ENCODE results near the gene PRKCA. TPM values are rescaled to one million over a fixed set of nuclear protein-coding genes. Genes with fewer than 3 reads are reported as not detected.

Gene PRKCA
- total RNA-seq, 1 donor from 2014 or later, result 29.0 TPM

- peaks cover 6% of the 10 kb centered on the region for H3K9me3 ChIP-seq
- TF ChIP-seq, protein P1, sequence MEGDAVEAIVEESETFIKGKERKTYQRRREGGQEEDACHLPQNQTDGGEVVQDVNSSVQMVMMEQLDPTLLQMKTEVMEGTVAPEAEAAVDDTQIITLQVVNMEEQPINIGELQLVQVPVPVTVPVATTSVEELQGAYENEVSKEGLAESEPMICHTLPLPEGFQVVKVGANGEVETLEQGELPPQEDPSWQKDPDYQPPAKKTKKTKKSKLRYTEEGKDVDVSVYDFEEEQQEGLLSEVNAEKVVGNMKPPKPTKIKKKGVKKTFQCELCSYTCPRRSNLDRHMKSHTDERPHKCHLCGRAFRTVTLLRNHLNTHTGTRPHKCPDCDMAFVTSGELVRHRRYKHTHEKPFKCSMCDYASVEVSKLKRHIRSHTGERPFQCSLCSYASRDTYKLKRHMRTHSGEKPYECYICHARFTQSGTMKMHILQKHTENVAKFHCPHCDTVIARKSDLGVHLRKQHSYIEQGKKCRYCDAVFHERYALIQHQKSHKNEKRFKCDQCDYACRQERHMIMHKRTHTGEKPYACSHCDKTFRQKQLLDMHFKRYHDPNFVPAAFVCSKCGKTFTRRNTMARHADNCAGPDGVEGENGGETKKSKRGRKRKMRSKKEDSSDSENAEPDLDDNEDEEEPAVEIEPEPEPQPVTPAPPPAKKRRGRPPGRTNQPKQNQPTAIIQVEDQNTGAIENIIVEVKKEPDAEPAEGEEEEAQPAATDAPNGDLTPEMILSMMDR (IDR thresholded peaks at IDR 0.05), result no peak
- ATAC-seq, result no peak
- H3K27ac ChIP-seq, result no peak overlapping the region
- no peaks in the 10 kb centered on the region for H3K27me3 ChIP-seq (ENCODE audit: low read depth)
- H3K4me3 ChIP-seq, result no peak overlapping the region
- intact Hi-C loops (cut with DNase I), result no loop called here
- H3K36me3 ChIP-seq, result no peaks in the 10 kb centered on the region
- no peaks in the 10 kb centered on the region for H3K4me1 ChIP-seq
- DNase-seq, result no peak
Observed at GRCh38 chr17:66814570-66814969, 512.2 kb downstream of the PRKCA start.

- Histone ChIP-seq H3K4me1 (no peaks in the 10 kb centered on the region), H3K27ac (no peak overlapping the region), H3K9me3 (peaks cover 6% of the 10 kb centered on the region), H3K36me3 (no peaks in the 10 kb centered on the region), H3K4me3 (no peak overlapping the region), H3K27me3 (ENCODE audit: low read depth) (no peaks in the 10 kb centered on the region)
- TF ChIP-seq, protein P1 (IDR thresholded peaks at IDR 0.05), result no peak
- no peak for ATAC-seq
- intact Hi-C loops (cut with DNase I), result no loop called here
- DNase-seq, result no peak
Observed at GRCh38 chr17:66817750-66818149, 515.3 kb downstream of the PRKCA start.

- DNase-seq, result no peak
- H3K36me3 ChIP-seq, result no peaks in the 10 kb centered on the region
- H3K27me3 ChIP-seq (ENCODE audit: low read depth), result peaks cover 4% of the 10 kb centered on the region
- H3K4me3 ChIP-seq, result no peak overlapping the region
- H3K4me1 ChIP-seq, result no peaks in the 10 kb centered on the region
- H3K9me3 ChIP-seq, result peaks cover 6% of the 10 kb centered on the region
- H3K27ac ChIP-seq, result no peak overlapping the region
- intact Hi-C loops (cut with DNase I), result no loop called here
- no peak for ATAC-seq
- TF ChIP-seq, protein P1 (IDR thresholded peaks at IDR 0.05), result no peak
Observed at GRCh38 chr17:66819466-66819865, 517.1 kb downstream of the PRKCA start.

DNA sequence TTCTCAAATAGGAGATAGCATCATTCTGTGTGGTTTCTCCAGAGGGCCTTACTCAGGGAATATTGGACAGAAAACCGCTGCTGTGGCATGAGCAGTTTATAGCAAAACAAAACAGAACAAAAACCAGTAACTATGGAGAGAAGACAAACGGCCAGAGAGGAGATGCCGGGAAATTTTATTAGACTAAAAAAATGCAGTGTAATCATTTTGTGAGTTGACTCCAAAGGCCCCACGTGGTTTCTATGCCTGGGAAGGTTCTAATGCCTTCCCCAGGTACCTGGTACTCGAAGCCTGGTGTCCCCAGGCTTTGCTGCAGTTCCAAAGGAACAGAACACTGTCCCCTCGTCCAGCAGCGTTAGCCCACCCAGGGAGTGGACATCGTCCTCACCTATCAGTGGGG is 519.6 kb downstream of the PRKCA start:
- DNase-seq, result no peak
- intact Hi-C loops (cut with DNase I), result no loop called here
- peaks cover 6% of the 10 kb centered on the region for H3K9me3 ChIP-seq
- H3K27ac ChIP-seq, result no peak overlapping the region
- TF ChIP-seq, protein P1 (IDR thresholded peaks at IDR 0.05), result no peak
- H3K4me1 ChIP-seq, result no peaks in the 10 kb centered on the region
- no peak overlapping the region for H3K4me3 ChIP-seq
- ATAC-seq, result no peak
- H3K36me3 ChIP-seq, result no peaks in the 10 kb centered on the region
- peaks cover 4% of the 10 kb centered on the region for H3K27me3 ChIP-seq (ENCODE audit: low read depth)

- TF ChIP-seq, protein P1 (IDR thresholded peaks at IDR 0.05), result no peak
- no peak for ATAC-seq
- Histone ChIP-seq H3K4me3 (no peak overlapping the region), H3K27ac (no peak overlapping the region), H3K4me1 (no peaks in the 10 kb centered on the region), H3K36me3 (no peaks in the 10 kb centered on the region), H3K27me3 (ENCODE audit: low read depth) (peaks cover 13% of the 10 kb centered on the region), H3K9me3 (no peaks in the 10 kb centered on the region)
- DNase-seq, result no peak
- intact Hi-C loops (cut with DNase I), result no loop called here
Observed at GRCh38 chr17:66826856-66827255, 524.4 kb downstream of the PRKCA start.

GRCh38 chr17:66829386-66829864 is 527.0 kb downstream of the PRKCA start:
- no peak for DNase-seq
- no peaks in the 10 kb centered on the region for H3K36me3 ChIP-seq
- H3K27me3 ChIP-seq (ENCODE audit: low read depth), result peaks cover 24% of the 10 kb centered on the region
- ATAC-seq, result peak; percentile 76 to 81
- intact Hi-C loops (cut with DNase I), result no loop called here
- H3K9me3 ChIP-seq, result no peaks in the 10 kb centered on the region
- H3K27ac ChIP-seq, result no peak overlapping the region
- no peak overlapping the region for H3K4me3 ChIP-seq
- TF ChIP-seq, protein P1 (IDR thresholded peaks at IDR 0.05), result no peak
- no peaks in the 10 kb centered on the region for H3K4me1 ChIP-seq
